ENCODE results near the gene PCSK5.

DNA sequence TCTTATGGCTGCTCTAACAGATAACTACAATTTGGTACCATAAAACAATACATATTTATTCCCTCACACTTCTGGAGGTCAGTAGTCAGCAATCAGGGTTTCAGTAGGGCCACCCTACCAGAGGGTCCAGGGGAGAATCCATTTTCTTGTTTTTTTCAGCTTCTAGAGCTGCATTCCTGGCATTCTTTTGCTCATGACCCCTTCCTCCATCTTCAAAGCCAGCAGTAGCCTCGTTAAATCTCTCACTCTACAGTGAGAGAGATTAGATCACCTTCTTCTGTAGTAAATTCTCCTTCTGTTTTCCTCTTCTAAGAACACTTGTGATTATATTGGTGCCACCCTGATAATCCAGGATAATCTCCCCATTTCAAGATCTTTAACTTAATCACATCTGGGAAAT lies 316.3 kb downstream of the PCSK5 start:
- TF ChIP-seq, protein P1, sequence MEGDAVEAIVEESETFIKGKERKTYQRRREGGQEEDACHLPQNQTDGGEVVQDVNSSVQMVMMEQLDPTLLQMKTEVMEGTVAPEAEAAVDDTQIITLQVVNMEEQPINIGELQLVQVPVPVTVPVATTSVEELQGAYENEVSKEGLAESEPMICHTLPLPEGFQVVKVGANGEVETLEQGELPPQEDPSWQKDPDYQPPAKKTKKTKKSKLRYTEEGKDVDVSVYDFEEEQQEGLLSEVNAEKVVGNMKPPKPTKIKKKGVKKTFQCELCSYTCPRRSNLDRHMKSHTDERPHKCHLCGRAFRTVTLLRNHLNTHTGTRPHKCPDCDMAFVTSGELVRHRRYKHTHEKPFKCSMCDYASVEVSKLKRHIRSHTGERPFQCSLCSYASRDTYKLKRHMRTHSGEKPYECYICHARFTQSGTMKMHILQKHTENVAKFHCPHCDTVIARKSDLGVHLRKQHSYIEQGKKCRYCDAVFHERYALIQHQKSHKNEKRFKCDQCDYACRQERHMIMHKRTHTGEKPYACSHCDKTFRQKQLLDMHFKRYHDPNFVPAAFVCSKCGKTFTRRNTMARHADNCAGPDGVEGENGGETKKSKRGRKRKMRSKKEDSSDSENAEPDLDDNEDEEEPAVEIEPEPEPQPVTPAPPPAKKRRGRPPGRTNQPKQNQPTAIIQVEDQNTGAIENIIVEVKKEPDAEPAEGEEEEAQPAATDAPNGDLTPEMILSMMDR (IDR thresholded peaks at IDR 0.05), result no peak
- TF ChIP-seq POLR2A (IDR thresholded peaks at IDR 0.05), result no peak

Measured in right lobe of liver (tissue), 4 donors.